ENCODE data around the gene KLC1. TPM values are rescaled to one million over a fixed set of nuclear protein-coding genes. Genes with fewer than 3 reads are reported as not detected.

Gene KLC1
- total RNA-seq, 2 experiments from 2014 or later = 126 to 135 TPM

DNA sequence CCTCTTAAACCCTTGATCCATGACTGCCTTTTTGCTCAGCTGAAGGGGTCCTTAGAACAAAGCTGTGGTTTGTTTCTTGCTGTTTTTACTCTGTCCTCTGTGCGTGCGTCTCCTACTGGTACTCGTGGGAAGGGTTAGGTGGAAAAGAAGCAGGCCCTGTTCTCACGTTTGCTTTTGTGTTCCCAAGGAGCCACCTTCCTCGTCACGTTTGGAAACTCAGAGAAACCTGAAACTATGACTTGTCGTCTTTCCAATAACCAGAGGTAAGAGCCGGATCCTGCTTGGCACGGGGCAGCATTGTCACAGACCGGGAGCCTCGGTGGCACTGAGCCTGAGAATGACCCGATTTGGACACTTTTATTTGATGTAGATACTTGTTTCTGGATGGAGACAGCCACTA is 99.7 kb downstream of the KLC1 start:
- Mint-ChIP-seq H3K27ac (no peak overlapping the region), H3K9me3 (no peaks in the 10 kb centered on the region), H3K4me1 (no peaks in the 10 kb centered on the region), H3K4me3 (no peak overlapping the region), H3K36me3 (ENCODE audit: low read depth) (no peaks in the 10 kb centered on the region), H3K27me3 (no peaks in the 10 kb centered on the region)
- DNase-seq = no peak
- CTCF ChIA-PET = interaction anchor here (1.4 kb wide), 1 partner anchor 8 kb away, joined by 3 read pairs; no protein-coding TSS in a partner anchor
- POLR2A ChIA-PET = no interaction called here

DNA sequence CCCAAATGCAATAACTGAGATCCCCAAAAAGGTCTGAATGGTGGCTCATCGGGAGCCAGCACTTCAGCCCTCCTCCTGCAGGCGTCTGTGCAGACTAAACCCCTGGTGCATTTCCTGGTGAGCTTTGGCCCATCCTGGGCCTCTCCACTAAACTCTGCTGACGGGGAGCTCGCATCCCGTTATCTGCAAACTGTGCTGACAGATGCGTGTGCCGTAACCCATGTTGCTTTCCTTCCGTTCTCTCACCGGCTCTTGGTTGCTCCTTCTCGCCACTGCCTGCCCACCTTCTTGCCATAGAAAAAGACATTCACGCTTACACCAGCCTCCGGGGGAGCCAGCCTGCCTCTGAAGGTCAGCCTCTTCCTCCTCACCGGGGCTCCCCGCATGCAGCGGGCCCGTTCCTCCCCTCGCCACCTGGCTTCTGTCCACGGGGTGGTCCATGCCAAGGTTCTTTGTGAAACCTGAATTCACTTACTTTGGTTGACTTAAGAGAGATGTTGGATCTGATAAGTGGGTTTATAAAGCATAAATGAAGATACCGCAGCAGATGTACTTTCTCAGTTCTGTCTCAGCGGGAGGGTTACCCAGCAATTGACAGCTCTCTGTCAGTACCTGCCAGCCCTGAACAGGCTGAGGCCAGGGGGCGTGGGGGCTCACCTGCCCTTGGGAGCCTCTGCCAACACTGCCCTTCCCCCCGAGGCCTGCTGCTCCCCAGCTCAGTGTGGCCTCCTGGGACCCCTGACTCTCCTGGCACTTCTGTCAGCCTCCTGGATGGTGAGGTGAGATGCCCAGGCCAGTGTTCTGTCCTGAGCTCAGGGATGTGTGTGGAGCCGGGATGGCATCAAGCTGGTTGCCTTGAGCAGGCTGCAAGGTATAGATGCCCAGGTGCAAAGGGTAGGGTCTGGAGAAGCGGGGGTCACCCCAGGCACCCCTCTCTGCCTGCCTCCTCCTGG is 100.8 kb downstream of the KLC1 start:
- CTCF ChIA-PET = interaction anchor here (1.5 kb wide), 1 partner anchor 14 kb away, joined by 3 read pairs; the partner anchor contains the start of genes XRCC3 and ZFYVE21
- no peaks in the 10 kb centered on the region for H3K36me3 Mint-ChIP-seq (ENCODE audit: low read depth)

DNA sequence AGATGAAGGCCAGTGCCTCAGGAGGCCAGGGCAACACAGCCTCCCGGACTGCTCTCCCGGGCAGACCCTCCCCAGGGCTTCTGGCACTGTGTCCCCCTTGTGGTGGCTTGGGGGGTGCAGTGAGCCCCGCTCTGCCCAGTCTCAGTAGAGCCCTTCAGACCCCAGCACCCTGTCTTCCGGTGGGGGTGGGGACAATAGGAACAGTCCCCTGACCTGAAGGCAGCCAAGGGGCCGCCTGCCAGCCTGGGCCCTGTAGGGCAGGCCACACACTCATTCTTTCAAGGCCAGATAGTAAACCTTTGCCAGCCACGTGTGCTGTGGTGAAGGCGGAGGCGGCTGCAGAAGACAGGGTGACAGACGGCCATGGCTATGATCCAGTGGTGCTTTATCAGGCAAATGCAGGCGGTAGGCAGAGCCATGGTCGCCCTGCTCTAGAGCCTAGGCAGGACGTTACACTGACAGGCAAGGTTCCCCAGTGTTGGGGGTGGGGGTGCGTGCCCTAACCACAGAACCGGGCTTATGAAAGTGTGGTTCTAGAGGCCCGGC is 101.6 kb downstream of the KLC1 start:
- Mint-ChIP-seq H3K4me1 (no peaks in the 10 kb centered on the region), H3K27me3 (no peaks in the 10 kb centered on the region), H3K36me3 (ENCODE audit: low read depth) (no peaks in the 10 kb centered on the region), H3K4me3 (no peak overlapping the region), H3K9me3 (no peaks in the 10 kb centered on the region), H3K27ac (peak overlapping the region; percentile 36)
- CTCF ChIA-PET = interaction anchor here (1.2 to 1.5 kb wide), 2 partner anchors 15 to 74 kb away, joined by 3 read pairs; partner anchors contain the start of genes XRCC3 and ZFYVE21
- POLR2A ChIA-PET = no interaction called here
- DNase-seq = no peak

More for the DNA sequence above, 100.8 kb downstream of the KLC1 start:
- Mint-ChIP-seq H3K4me1 (no peaks in the 10 kb centered on the region), H3K9me3 (no peaks in the 10 kb centered on the region), H3K4me3 (no peak overlapping the region), H3K27me3 (no peaks in the 10 kb centered on the region), H3K27ac (no peak overlapping the region)
- POLR2A ChIA-PET = no interaction called here
- DNase-seq = no peak

DNA sequence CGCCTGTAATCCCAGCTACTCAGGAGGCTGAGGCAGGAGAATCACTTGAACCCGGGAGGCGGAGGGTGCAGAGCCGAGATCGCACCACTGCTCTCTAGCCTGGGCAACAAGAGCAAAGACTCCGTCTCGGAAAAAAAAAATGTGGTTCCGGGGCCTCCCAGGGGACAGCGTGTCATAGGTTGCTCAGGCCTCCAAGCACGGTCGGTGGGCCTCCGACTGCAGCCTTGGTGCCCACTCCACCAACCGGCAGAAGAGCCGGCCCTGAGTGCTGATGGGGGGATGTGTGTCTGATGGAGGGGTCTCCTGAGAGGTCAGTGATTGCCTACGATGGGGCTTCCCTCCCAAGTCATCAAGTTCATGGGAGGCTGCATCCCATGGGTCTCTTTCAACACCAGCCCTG is 102.5 kb downstream of the KLC1 start:
- Mint-ChIP-seq H3K9me3 (no peaks in the 10 kb centered on the region), H3K27me3 (no peaks in the 10 kb centered on the region), H3K4me1 (no peaks in the 10 kb centered on the region), H3K36me3 (ENCODE audit: low read depth) (no peaks in the 10 kb centered on the region), H3K4me3 (no peak overlapping the region), H3K27ac (no peak overlapping the region)
- POLR2A ChIA-PET = interaction anchor here (0.6 kb wide), 1 partner anchor 61 kb away, joined by 3 read pairs; no protein-coding TSS in a partner anchor
- CTCF ChIA-PET = interaction anchor here (1.2 kb wide), 1 partner anchor 73 kb away, joined by 3 read pairs; no protein-coding TSS in a partner anchor
- no peak for DNase-seq

DNA sequence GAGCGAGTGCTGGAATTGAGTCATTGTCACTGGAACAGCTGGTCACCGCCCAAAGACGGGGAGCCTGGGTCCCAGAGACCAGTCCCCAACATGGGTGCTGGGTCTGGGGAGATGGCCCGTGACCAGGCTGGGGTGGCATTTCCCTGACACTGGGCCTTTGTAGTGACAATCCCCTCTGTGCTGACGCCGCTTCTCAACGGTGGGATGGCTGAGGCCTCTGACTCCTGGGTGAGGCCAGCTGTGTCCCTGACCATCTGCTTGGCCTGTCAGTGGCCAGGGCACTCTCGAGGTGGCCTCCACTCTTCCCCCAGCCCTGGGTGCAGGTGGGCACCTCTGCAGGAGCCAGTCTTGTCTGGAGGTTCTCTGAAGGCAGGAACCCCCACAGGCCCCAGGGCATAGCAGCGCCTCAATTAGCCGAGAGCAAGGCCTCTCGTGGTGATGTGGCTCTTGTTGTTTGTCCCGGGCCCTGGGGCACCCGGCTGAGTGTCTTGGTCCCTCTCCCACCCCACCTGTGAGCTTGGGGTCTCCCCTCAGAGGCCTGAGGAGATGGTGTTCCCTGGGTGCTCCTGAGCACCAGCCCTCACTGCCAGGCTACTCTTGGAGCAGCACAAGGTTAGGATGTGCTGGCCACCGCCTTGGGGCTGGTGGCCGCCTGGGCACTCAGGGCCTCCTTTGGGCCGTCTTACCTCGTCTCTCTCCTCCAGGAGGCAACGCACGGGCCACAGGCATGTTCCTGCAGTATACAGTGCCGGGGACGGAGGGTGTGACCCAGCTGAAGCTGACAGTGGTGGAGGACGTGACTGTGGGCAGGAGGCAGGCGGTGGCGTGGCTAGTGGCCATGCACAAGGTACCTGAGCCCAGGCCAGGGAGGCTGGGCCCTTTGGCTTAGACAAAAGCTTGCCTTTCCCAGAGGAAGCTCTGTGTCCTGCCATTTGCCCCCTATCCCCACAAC is 103.2 kb downstream of the KLC1 start:
- no peak for DNase-seq
- H3K4me1 Mint-ChIP-seq = no peaks in the 10 kb centered on the region

DNA sequence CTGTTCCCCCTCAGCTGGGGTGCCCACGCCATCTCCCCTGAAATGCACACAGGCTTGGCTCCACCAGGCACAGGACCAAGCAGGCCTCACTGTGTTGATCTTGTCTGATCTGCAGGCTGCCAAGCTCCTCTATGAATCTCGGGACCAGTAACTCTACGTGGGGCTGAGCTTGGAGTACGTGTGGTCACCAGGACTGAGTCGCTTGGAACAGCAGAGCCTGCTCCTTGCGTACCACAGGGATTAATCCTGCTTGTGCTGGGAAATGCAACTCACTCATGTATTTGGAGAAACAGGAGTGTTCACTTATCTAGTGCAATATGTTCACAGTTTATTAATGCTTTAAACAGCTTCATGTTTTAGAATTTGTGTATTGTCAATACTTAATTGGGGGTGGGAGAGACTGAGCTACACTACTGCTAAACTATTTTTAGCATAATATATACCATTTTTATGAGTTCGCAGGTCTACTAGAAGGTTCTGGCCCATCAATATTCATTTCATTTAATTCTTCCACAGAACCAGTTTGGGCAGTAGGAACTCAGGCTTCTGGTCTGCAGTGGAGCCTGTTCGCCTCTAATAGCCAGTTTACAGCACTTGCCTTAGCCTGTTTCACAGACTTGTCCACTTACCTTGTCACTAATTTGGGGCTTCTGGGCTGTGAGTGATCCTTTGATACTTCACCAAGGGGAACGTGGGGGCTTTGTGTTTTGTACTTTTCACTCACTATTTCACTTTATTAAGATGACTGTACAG is 104.0 kb downstream of the KLC1 start:
- H3K4me1 Mint-ChIP-seq = no peaks in the 10 kb centered on the region
- no peaks in the 10 kb centered on the region for H3K27me3 Mint-ChIP-seq
- no peak for DNase-seq
- no peaks in the 10 kb centered on the region for H3K36me3 Mint-ChIP-seq (ENCODE audit: low read depth)
- no peak overlapping the region for H3K27ac Mint-ChIP-seq
- POLR2A ChIA-PET = no interaction called here
- H3K9me3 Mint-ChIP-seq = no peaks in the 10 kb centered on the region
- CTCF ChIA-PET = interaction anchor here (0.6 kb wide), 1 partner anchor 44 kb away, joined by 3 read pairs; no protein-coding TSS in a partner anchor
- no peak overlapping the region for H3K4me3 Mint-ChIP-seq

More for the DNA sequence above, 103.2 kb downstream of the KLC1 start:
- no peaks in the 10 kb centered on the region for H3K27me3 Mint-ChIP-seq
- ChIA-PET POLR2A (interaction anchor here (0.6 kb wide), 1 partner anchor 60 kb away, joined by 3 read pairs; no protein-coding TSS in a partner anchor), CTCF (interaction anchor here (0.6 to 1.2 kb wide), 2 partner anchors 45 to 72 kb away, joined by 3 read pairs; no protein-coding TSS in a partner anchor)
- H3K36me3 Mint-ChIP-seq (ENCODE audit: low read depth) = no peaks in the 10 kb centered on the region
- no peak overlapping the region for H3K27ac Mint-ChIP-seq
- H3K9me3 Mint-ChIP-seq = no peaks in the 10 kb centered on the region
- H3K4me3 Mint-ChIP-seq = no peak overlapping the region

DNA sequence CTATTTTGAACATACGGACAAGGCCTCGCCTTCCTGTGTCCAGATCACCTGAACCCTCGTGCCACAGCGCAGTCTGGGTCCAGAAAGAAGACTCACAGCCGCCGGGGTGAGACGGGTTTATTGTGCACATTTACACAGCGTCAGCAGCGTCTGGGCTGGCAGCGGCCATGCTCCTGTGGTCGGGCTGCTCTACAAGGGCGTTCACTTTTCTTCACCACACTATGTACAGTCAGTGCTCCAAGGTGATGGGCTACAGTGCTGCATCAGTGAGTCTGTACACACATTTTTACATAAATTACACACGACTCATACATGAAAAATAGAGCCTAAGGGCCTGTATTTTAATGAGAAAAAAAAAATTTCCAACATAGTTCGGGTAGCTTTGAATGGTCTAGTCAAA is 104.6 kb downstream of the KLC1 start:
- POLR2A ChIA-PET = no interaction called here
- H3K27ac Mint-ChIP-seq = no peak overlapping the region
- CTCF ChIA-PET = interaction anchor here (0.6 kb wide), 1 partner anchor 1028 kb away, joined by 3 read pairs; no protein-coding TSS in a partner anchor
- H3K4me3 Mint-ChIP-seq = no peak overlapping the region
- H3K27me3 Mint-ChIP-seq = no peaks in the 10 kb centered on the region
- no peaks in the 10 kb centered on the region for H3K9me3 Mint-ChIP-seq
- H3K36me3 Mint-ChIP-seq (ENCODE audit: low read depth) = no peaks in the 10 kb centered on the region
- H3K4me1 Mint-ChIP-seq = no peaks in the 10 kb centered on the region
- no peak for DNase-seq

DNA sequence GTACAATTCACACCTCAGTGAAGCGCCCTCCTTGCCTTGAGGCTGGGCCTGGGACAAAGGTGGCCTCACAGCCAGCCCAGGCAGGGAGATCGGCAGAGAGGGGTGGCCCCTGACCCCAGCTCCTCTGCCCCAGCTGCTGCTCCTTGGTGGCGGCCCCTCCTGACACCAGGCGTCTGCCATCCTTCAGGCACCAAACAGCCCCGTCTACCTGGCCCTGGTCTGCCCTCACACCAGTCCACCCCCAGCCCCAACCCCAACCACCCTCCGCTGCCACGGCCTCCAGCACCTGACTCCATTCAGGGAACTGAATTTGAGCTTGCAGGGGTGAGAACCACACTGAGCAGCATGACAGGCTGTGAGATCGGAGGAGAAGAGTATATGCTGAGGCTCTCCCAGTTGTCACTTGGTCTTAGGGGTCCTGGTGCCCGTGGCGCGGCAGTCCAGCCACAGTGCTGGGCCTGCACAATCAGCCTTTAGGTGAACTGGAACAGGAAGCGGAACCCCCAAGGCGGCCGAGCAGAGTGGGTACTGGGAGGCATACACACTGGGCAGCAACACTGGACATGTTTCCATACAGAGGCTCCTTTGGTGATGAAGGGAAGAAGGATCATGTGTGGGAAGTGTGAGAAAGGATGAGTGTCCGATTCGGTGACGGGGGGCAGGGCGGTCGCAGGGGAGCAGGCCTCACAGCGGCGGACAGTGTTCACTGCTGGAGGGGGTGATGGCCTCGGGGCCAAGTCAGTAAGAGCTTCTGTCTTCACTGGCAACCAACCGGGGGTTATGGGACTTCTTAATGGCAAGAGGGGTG is 105.3 kb downstream of the KLC1 start:
- Mint-ChIP-seq H3K36me3 (ENCODE audit: low read depth) (no peaks in the 10 kb centered on the region), H3K9me3 (no peaks in the 10 kb centered on the region), H3K27me3 (no peaks in the 10 kb centered on the region), H3K4me3 (no peak overlapping the region), H3K27ac (peak overlapping the region; percentile 1), H3K4me1 (no peaks in the 10 kb centered on the region)
- POLR2A ChIA-PET = no interaction called here
- DNase-seq = no peak
- CTCF ChIA-PET = interaction anchor here (0.6 kb wide), 1 partner anchor 1029 kb away, joined by 3 read pairs; no protein-coding TSS in a partner anchor

DNA sequence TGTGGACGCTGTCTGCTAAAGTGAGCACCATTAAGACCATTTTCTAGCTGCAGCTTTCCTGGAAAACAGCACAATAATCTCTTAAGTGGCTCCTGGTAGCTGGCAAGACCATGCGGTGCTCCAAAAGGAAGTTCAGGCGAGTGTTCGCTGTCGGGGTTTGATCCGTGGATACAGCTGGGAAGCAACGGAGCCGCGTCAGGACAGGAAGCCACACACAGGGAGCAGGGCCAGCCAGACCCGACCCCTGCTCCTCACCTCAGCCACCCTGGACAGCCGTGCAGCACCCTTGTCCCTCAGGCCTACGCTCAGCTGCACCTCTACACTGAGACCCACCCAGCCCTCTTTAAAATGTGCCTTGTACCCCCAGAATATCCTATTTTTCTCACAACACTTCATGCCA is 106.0 kb downstream of the KLC1 start:
- DNase-seq = no peak
- Mint-ChIP-seq H3K9me3 (no peaks in the 10 kb centered on the region), H3K4me1 (no peaks in the 10 kb centered on the region), H3K36me3 (ENCODE audit: low read depth) (no peaks in the 10 kb centered on the region), H3K27me3 (no peaks in the 10 kb centered on the region), H3K27ac (no peak overlapping the region), H3K4me3 (no peak overlapping the region)
- POLR2A ChIA-PET = interaction anchor here (0.7 kb wide), 1 partner anchor 378 kb away, joined by 4 read pairs; no protein-coding TSS in a partner anchor
- CTCF ChIA-PET = interaction anchor here (0.9 to 1.1 kb wide), 4 partner anchors 13 to 58 kb away, joined by 3 to 4 read pairs (median 3); no protein-coding TSS in a partner anchor

DNA sequence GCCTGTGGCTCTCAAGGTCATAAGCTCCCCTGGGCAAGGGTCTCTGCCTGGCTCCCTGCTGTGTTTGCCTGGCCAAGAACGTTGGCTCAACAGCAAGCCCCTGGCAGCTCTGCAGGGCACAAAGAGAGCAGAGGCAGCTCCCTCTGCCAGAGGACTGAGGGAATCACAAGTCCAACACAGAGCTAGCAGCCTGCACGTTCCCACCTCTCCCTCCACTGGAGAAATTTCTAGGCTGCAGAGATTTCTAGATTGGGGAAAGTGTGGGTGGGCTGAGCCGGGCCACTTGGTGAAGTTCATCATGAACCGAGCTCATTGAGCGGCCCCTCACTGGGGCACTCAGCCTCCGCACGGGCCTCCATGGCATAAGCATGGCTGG is 106.4 kb downstream of the KLC1 start:
- H3K27me3 Mint-ChIP-seq = no peaks in the 10 kb centered on the region
- ChIA-PET CTCF (interaction anchor here (0.9 to 1.1 kb wide), 4 partner anchors 13 to 58 kb away, joined by 3 to 4 read pairs (median 3); no protein-coding TSS in a partner anchor), POLR2A (interaction anchor here (0.7 kb wide), 1 partner anchor 377 kb away, joined by 4 read pairs; no protein-coding TSS in a partner anchor)
- no peak overlapping the region for H3K27ac Mint-ChIP-seq
- no peak overlapping the region for H3K4me3 Mint-ChIP-seq
- no peaks in the 10 kb centered on the region for H3K9me3 Mint-ChIP-seq
- no peak for DNase-seq
- no peaks in the 10 kb centered on the region for H3K36me3 Mint-ChIP-seq (ENCODE audit: low read depth)
- no peaks in the 10 kb centered on the region for H3K4me1 Mint-ChIP-seq

All from activated CD4-positive, alpha-beta T cell treated with anti-CD3 and anti-CD28 coated beads, Interleukin-2, amount 10 ng/mL, durations not matched to agents 7 days and 5 days (primary cell).